ENCODE data around the gene PHIP. TPM values are rescaled to one million over a fixed set of nuclear protein-coding genes. Genes with fewer than 3 reads are reported as not detected.

PHIP gene
- polyA plus RNA-seq, 1 experiment: 3.1 TPM

- Histone ChIP-seq H3K36me3 (ENCODE audit: control insufficient read depth, insufficient read depth, low read length) (no peaks in the 10 kb centered on the region), H3K4me3 (ENCODE audit: low read depth, low read length) (no peak overlapping the region), H3K27me3 (ENCODE audit: control insufficient read depth, insufficient read depth, low read length) (no peaks in the 10 kb centered on the region; the same call in 1 of the 2 replicates)
- no peak for TF ChIP-seq CTCF (IDR thresholded peaks at IDR 0.05; ENCODE audit: insufficient read depth, low read depth, low read length)
- no peak for DNase-seq (ENCODE audit: low read depth)
- CTCF ChIA-PET: no interaction called here
- POLR2A ChIA-PET: no interaction called here
Measured at GRCh38 chr6:79084693-79085092, 6.6 kb upstream of the PHIP start.

GRCh38 chr6:79082304-79082703 is 4.2 kb upstream of the PHIP start:
- TF ChIP-seq CTCF (IDR thresholded peaks at IDR 0.05; ENCODE audit: insufficient read depth, low read depth, low read length): no peak
- DNase-seq (ENCODE audit: low read depth): no peak
- Histone ChIP-seq H3K4me3 (ENCODE audit: low read depth, low read length) (no peak overlapping the region), H3K27me3 (ENCODE audit: control insufficient read depth, insufficient read depth, low read length) (no peaks in the 10 kb centered on the region; the same call in 1 of the 2 replicates), H3K36me3 (ENCODE audit: control insufficient read depth, insufficient read depth, low read length) (no peaks in the 10 kb centered on the region)
- ChIA-PET CTCF (no interaction called here), POLR2A (no interaction called here)

- no peak for DNase-seq (ENCODE audit: low read depth)
Measured at GRCh38 chr6:79081663-79082062, 3.6 kb upstream of the PHIP start.

GRCh38 chr6:79079561-79080041 is 1.5 kb upstream of the PHIP start:
- Histone ChIP-seq H3K4me3 (ENCODE audit: low read depth, low read length) (no peak overlapping the region; the same call in 1 of the 2 replicates), H3K36me3 (ENCODE audit: control insufficient read depth, insufficient read depth, low read length) (no peaks in the 10 kb centered on the region), H3K27me3 (ENCODE audit: control insufficient read depth, insufficient read depth, low read length) (no peaks in the 10 kb centered on the region; the same call in 1 of the 2 replicates)
- ChIA-PET POLR2A (no interaction called here), CTCF (no interaction called here)
- no peak for DNase-seq (ENCODE audit: low read depth)
- TF ChIP-seq CTCF (IDR thresholded peaks at IDR 0.05; ENCODE audit: insufficient read depth, low read depth, low read length): no peak

More at GRCh38 chr6:79081663-79082062, 3.6 kb upstream of the PHIP start:
- POLR2A ChIA-PET: no interaction called here
- H3K27me3 ChIP-seq (ENCODE audit: control insufficient read depth, insufficient read depth, low read length): no peaks in the 10 kb centered on the region; the same call in 1 of the 2 replicates
- H3K4me3 ChIP-seq (ENCODE audit: low read depth, low read length): no peak overlapping the region
- TF ChIP-seq CTCF (IDR thresholded peaks at IDR 0.05; ENCODE audit: insufficient read depth, low read depth, low read length): no peak
- no peaks in the 10 kb centered on the region for H3K36me3 ChIP-seq (ENCODE audit: control insufficient read depth, insufficient read depth, low read length)
- CTCF ChIA-PET: no interaction called here

GRCh38 chr6:79077715-79078074 is 359 bp downstream of the PHIP start:
- H3K36me3 ChIP-seq (ENCODE audit: control insufficient read depth, insufficient read depth, low read length): no peaks in the 10 kb centered on the region
- H3K27me3 ChIP-seq (ENCODE audit: control insufficient read depth, insufficient read depth, low read length): no peaks in the 10 kb centered on the region; the same call in 1 of the 2 replicates
- peak overlapping the region; percentile 93 for H3K4me3 ChIP-seq (ENCODE audit: low read depth, low read length)
- POLR2A ChIA-PET: no interaction called here
- DNase-seq (ENCODE audit: low read depth): no peak
- TF ChIP-seq CTCF (IDR thresholded peaks at IDR 0.05; ENCODE audit: insufficient read depth, low read depth, low read length): no peak
- CTCF ChIA-PET: interaction anchor here (0.6 to 1.1 kb wide), 3 partner anchors 11 to 32 kb away, joined by 3 to 4 read pairs (median 3); no protein-coding TSS in a partner anchor

All from BJ (cell line).